Vagina (tissue), 2 donors: ENCODE data around the gene ZNF211. TPM values are rescaled to one million over a fixed set of nuclear protein-coding genes. Genes with fewer than 3 reads are reported as not detected.

Experiments
- DNase-seq, 2 donors: peaks; one replicate each; pipeline ENCODE4 v3.0.0-alpha.2; 2017; ENCODE audit errors: extremely low spot score in 2 of 2
- H3K27ac ChIP-seq: fragments of 200-600 bp; sonication (generic); one replicate; pipeline ENCODE4 v1.5.1; 2019
- H3K27me3 ChIP-seq: fragments of 200-600 bp; sonication (generic); one replicate; pipeline ENCODE4 v1.5.1; 2019
- H3K36me3 ChIP-seq, 2 donors: fragments of 200-600 bp; sonication (generic); one replicate each; pipeline ENCODE4 v1.5.1; 2017 to 2019
- H3K4me1 ChIP-seq: fragments of 200-600 bp; sonication (generic); one replicate; pipeline ENCODE4 v1.5.1; 2019
- H3K4me3 ChIP-seq, 2 donors: fragments of 200-600 bp; sonication (generic); 1 replicate in 1 of 2; 2 replicates in 1 of 2; pipeline ENCODE4 v1.5.1; 2016 to 2019
- H3K9me3 ChIP-seq: fragments of 200-600 bp; sonication (generic); one replicate; pipeline ENCODE4 v1.5.1; 2019
- CTCF ChIP-seq, 3 experiments: fragments of 450-650 bp in 2 of 3; fragments of 200-600 bp in 1 of 3; sonication (generic) in 1 of 3; IDR thresholded peaks; one replicate each; pipeline ENCODE4 v1.5.1; 2017 to 2019; ENCODE audit warnings: antibody characterized with exemption in 3 of 3, mild to moderate bottlenecking in 2 of 3, moderate library complexity in 2 of 3
- POLR2A ChIP-seq, 2 donors: fragments of 450-650 bp; IDR thresholded peaks; one replicate each; pipeline ENCODE4 v1.6.1; 2017; ENCODE audit warnings: antibody characterized with exemption in 2 of 2, mild to moderate bottlenecking in 2 of 2, moderate library complexity in 2 of 2
- POLR2AphosphoS5 ChIP-seq, 2 donors: sonication (generic); formaldehyde crosslinking; IDR thresholded peaks; one replicate each; pipeline ENCODE4 v1.9.0; 2017; ENCODE audit warnings: antibody characterized with exemption in 2 of 2, mild to moderate bottlenecking in 2 of 2, low read depth in 1 of 2; ENCODE audit not compliant: insufficient read depth in 1 of 2
- intact Hi-C: fragments of 100-400 bp; cut with DNase I; formaldehyde crosslinking; loops from one replicate; pipeline ENCODE4 v1.15.1; 2023
- total RNA-seq: library from RNA; depleted of rRNA; stranded (reverse); fragments of >200 nt; gene quantifications from one replicate; pipeline ENCODE4 v1.2.3, GENCODE V29; 2016

Gene ZNF211
- total RNA-seq, 1 donor from 2014 or later: 7.1 TPM

GRCh38 chr19:57655443-57655842 is 22.5 kb downstream of the ZNF211 start:
- H3K4me3 ChIP-seq: no peak overlapping the region
- no peaks in the 10 kb centered on the region for H3K36me3 ChIP-seq
- no peak overlapping the region for H3K27ac ChIP-seq
- intact Hi-C loops: no loop called here
- H3K4me1 ChIP-seq: no peaks in the 10 kb centered on the region
- DNase-seq: no peak
- no peak for TF ChIP-seq CTCF (IDR thresholded peaks at IDR 0.05)
- TF ChIP-seq POLR2A (IDR thresholded peaks at IDR 0.05): no peak
- no peaks in the 10 kb centered on the region for H3K9me3 ChIP-seq
- H3K27me3 ChIP-seq: no peaks in the 10 kb centered on the region

DNA sequence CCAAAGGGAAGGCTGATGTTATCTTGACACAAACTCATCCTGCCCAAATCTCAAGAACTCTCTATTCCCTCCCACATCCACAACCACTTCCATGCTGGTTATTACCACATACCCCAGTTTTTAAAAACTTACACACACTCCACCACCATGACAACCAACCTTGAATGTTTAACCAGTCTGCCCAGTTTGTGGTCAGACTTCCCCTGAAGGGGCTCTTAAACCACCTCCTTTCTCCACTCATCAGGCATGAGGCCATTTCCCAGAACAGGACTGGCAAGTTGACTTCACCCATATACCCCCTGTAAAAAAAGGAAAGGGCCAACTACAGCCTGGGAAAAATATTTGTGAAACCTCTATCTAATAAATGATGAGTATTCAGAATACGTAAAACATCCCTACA is 23.4 kb downstream of the ZNF211 start:
- TF ChIP-seq POLR2A (IDR thresholded peaks at IDR 0.05) (no peak), CTCF (IDR thresholded peaks at IDR 0.05) (no peak), POLR2AphosphoS5 (IDR thresholded peaks at IDR 0.05; ENCODE audit: insufficient read depth in 1 of 2, low read depth in 1 of 2) (no peak)
- H3K36me3 ChIP-seq: no peaks in the 10 kb centered on the region
- DNase-seq: no peak
- intact Hi-C loops: no loop called here
- H3K27me3 ChIP-seq: no peaks in the 10 kb centered on the region
- H3K27ac ChIP-seq: no peak overlapping the region
- H3K4me1 ChIP-seq: no peaks in the 10 kb centered on the region
- no peaks in the 10 kb centered on the region for H3K9me3 ChIP-seq
- no peak overlapping the region for H3K4me3 ChIP-seq

- Histone ChIP-seq H3K36me3 (no peaks in the 10 kb centered on the region), H3K27ac (peak overlapping the region; percentile 76), H3K27me3 (no peaks in the 10 kb centered on the region), H3K4me1 (no peaks in the 10 kb centered on the region), H3K4me3 (peak overlapping the region; percentile 57 to 68), H3K9me3 (no peaks in the 10 kb centered on the region)
- DNase-seq: no peak
- TF ChIP-seq POLR2A (IDR thresholded peaks at IDR 0.05) (no peak), POLR2AphosphoS5 (IDR thresholded peaks at IDR 0.05; ENCODE audit: insufficient read depth in 1 of 2, low read depth in 1 of 2) (peak in 1 of 2 donors; percentile 37), CTCF (IDR thresholded peaks at IDR 0.05) (no peak)
- intact Hi-C loops: no loop called here
Observed at GRCh38 chr19:57664269-57665127, 31.5 kb downstream of the ZNF211 start.

GRCh38 chr19:57665261-57665806 is 32.4 kb downstream of the ZNF211 start:
- H3K4me3 ChIP-seq: no peak overlapping the region
- intact Hi-C loops: no loop called here
- H3K27ac ChIP-seq: no peak overlapping the region

More at GRCh38 chr19:57665261-57665806, 32.4 kb downstream of the ZNF211 start:
- H3K9me3 ChIP-seq: no peaks in the 10 kb centered on the region
- H3K4me1 ChIP-seq: no peaks in the 10 kb centered on the region
- H3K36me3 ChIP-seq: no peaks in the 10 kb centered on the region
- no peaks in the 10 kb centered on the region for H3K27me3 ChIP-seq
- DNase-seq: no peak
- TF ChIP-seq POLR2A (IDR thresholded peaks at IDR 0.05) (no peak), POLR2AphosphoS5 (IDR thresholded peaks at IDR 0.05; ENCODE audit: insufficient read depth in 1 of 2, low read depth in 1 of 2) (no peak), CTCF (IDR thresholded peaks at IDR 0.05) (no peak)
